HG03064 (cell line): Measurements from ENCODE around the gene LCN9.

Source experiments
- ATAC-seq: cut with Tn5 transposase; IDR thresholded peaks from one replicate; pipeline ENCODE4 v1.9.1; 2021; ENCODE audit warnings: low read depth; ENCODE audit not compliant: unreplicated experiment

LCN9 gene

DNA sequence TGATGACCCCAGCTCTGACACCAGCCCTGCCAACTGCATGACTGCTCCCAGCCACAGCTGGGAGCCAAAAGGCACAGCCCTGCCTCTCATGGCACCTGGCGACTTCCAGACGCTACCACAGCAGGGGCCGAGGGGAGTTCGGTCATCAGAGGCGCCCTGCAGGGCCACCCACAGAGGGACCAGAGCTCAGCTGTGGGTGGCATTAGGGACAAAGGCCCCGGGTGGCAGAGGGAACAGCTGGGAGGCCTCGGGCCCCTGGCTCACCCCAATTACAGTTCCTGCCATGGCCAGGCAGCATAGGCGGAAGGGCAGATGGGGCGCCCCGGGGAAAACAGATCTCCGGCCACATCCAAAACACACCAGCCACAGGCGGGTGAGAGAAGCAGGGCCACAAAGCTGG is 32.5 kb downstream of the LCN9 start:
- no peak for ATAC-seq

DNA sequence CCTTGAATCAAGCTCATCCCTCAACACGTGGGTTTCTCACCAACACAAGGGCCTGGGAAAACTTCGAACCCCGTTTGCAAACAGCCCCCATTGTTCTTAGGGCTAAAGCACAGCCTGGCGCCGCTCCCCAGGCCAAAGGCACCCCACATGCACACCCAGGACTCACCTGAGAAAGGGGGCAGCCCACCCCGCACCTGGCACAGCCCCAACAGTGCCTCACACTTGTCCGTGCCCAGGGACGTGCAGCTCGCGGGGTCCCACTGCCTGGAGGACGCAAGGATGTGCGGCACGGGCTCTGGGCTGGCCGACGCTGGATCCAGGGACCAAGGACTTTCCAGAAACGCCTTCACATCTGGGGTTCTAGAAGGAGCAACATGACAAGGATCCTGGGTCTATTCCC is 33.3 kb downstream of the LCN9 start:
- ATAC-seq: no peak

DNA sequence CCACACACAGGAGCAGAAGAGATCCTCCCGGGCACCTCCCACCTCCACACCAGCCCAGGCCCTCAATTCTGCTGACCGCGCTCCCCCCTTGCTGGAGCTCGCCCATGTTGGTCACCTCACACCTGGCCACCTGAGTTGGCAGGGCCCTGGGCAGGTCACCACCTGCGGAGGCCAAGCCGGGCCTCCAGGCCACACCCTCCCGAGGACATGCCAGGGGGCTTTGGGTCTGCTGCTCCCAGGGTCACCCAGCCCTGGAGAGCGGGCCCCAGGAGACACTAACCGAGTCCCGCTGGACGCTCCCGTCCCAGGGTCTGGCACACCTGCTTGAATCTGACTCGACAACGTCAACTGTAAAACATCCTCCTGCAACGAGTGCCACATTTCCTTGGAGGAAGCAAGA is 34.1 kb downstream of the LCN9 start:
- ATAC-seq: no peak

GRCh38 chr9:135698236-135698635 is 35.1 kb downstream of the LCN9 start:
- ATAC-seq: no peak

GRCh38 chr9:135698767-135699166 is 35.7 kb downstream of the LCN9 start:
- no peak for ATAC-seq

GRCh38 chr9:135699440-135699839 is 36.3 kb downstream of the LCN9 start, which contains the start of gene SOHLH1:
SOHLH1 (minus strand) TSS chr9:135699481; CDS start chr9:135699467, 14 bp downstream.
- ATAC-seq: no peak

DNA sequence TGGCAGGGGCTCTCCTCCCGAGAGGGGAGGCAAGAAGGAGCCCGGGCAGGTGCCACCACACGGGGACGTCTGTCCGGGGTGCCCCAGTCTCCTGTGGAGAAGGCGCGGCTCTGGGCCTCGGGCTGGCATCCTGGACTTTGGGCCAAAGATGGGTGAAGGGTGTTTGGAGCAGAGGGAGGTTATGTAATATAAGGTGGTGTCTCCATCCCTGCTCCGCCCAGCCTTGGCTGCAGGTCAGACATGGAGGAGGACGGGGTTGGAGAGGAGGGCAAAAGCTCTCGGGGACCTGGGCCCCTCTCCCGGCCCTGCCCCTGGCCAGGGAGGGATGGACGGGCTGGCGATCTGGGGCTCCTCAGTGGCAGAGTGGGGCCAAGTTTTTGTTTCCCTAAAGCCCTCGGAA is 37.4 kb downstream of the LCN9 start:
- no peak for ATAC-seq

DNA sequence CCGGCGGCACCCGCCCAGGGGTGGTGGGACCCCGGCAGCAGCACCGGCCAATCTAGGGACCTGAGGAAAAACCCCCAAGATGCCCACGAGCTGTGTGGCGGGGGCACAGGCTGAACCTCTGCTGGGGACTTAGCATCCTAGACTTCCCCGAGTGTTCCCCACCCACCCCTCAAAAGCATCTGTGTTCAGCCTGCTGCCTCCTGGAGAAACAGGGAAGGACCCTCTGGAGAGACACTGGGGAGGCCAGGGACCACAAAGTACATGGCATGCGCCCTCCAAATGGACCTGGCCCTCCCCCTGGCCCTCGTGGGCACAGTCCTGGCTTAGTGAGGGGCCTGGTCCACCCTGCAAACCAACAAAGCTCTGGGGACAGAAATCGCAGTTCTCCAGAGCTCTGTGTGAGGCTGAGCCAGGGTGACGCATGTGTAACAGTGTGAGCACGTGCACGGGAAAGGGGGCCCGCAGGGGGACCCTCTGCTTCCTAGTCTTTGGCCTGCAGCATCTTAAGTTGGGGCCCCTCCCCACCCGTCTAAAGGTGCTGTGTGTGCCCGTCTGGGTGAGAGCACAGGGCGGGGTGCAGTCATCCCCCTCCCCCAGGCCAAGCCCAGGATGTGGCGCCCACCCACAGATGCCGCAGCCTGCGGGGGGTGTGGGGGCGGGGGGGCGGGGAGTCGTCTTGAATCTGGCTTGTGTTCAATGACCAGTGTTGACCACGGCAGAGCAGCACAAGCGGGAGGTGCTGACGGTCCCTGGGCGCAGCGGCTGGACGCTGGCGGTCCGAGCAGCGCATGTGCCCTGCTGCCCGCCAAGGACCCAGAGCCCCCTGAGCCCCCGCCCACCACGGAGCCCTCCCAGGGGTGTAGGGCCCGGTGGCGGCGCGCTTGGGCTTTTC is 38.2 kb downstream of the LCN9 start:
- ATAC-seq: no peak

DNA sequence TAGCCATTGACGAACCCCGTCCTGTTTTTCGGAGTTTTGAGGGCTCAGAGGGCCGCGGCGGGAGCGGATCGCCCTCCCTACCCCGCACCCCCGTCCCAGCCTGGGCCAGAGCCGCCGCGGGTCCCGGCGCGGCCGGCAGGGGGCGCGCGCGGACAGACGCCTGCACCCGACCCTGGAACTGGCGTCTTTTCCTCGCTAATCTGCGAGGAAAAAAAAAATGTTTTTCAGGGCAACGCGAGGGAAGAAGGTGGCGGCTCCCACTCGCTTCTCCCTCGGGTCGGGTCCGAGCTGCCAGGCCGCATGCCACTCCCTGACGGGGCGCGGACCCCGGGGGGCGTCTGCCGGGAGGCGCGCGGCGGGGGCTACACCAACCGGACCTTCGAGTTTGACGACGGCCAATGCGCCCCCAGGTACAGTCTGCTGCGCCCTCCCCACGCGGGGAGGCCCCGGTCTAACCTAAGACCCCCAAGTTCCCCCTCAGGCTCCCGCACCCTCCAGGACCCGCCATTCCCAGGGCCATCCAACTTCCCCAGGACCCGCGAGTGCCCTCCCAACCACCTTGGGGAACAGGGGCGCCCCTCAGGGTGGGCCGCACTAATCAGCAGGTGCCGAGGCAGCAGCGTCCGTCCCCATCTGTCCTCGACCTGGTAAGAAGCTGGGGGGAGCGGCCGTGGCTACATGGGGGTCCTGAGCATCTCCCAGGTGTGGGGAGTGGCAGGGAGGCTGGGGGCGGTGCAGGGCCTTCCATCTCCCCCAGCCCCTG is 39.0 kb downstream of the LCN9 start, which contains the start of gene KCNT1:
Gene KCNT1 (plus strand): TSS at position 227 of the 763 bp plus-strand sequence. CDS start 74 bp downstream, at position 301.
- no peak for ATAC-seq

GRCh38 chr9:135703726-135704125 is 40.6 kb downstream of the LCN9 start:
- ATAC-seq: no peak

DNA sequence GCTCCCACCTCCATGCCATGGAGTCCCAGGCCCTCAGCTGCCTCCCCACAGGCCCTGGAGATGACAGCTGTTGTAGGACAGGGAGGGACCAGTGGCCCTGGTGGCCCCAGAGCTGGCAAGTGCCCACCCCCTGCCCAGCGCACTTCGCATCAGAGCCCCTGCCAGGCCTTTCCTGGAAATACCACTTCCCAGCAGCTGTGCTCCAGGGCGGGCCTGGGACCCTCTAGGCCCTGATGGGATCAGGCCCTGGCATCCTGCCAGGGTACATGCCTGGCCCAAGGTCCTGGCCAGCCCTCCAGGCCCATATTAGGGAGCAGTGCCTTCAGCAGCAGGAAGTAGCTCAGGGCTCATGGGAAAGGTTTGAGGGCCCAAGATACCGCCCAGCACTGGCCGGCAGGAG is 41.4 kb downstream of the LCN9 start:
- no peak for ATAC-seq

GRCh38 chr9:135705376-135705775 is 42.3 kb downstream of the LCN9 start:
- no peak for ATAC-seq

DNA sequence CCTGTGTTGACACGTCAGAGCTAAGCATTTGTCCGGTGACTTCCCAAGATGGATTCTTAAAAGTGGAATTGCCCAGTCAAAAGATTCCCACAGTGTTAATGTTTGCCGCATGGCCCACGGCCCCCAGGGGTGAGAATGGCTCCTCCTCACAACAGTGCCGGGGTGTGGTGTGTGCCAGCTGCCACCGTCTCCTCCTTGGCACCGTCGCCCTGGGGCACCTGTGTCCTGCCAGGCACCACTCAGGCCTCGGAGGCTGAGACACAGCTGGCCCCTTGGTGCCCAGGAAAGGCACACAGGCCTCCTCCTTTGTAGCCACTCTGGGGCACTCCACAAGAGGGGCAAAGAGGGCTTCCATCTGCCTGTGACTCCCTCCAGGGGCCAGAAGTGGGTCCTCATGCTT is 43.2 kb downstream of the LCN9 start:
- ATAC-seq: no peak

DNA sequence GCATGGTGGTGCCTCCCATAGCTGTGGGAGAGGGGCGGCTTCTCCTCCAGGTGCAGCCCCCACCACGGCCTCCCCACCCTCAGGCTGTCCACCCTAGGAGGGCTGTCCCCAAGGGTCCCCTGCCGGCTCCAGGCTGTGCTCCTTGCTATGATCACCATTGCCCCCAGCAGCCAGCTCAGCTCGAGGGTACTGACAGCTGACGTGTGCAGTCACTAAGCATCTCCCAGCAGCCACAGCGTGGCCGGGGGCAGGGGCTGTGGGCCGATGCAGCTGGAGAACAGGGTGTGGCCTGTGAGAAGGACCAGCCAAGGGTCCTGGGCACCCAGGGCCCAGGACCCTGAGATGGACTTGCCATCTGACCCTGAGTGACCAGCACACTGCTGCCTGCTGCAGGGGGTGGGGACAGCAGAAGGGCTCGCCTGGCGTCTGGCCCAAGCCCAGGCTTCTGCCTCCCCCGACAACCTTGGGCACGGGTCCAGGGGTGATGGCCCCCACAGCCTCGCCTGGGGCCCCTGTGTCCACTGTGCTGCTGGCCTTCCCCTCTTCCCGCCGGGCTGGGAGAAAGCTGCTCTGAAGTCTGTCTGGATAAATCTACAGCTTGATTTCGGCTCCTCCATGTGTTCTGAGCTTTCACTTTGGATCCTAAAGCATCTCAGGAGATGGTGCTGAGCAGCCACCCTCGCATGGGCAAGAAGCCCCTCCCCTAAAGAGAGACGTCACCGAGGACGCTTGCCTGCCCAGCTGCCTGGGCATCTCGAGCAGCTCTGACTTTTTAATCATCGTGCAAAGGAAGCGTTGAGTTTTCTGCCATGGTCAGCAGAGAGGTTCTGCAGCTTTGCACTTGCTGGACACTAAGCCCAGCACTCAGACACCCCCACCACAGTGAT is 44.4 kb downstream of the LCN9 start:
- ATAC-seq: no peak

GRCh38 chr9:135708164-135708563 is 45.1 kb downstream of the LCN9 start:
- no peak for ATAC-seq

DNA sequence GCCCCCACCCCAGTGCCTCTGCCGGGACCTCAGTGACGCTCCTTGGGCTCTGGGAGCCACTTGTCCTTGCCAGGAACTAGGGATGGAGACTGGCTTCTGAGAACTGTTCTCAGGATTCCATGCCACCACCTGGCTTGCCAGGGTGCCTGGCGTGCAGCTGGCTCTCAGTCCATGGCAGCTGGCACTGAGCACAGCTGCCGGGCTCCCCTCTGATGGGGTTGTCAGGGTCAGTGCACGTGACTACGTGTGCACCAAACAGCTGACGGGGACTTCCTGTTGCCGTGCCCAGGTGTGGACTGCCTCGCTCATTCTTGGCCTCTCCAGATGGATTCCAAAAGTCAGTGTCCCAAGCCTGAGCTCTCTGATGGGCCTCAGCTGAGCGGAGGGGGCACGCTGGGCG is 48.3 kb downstream of the LCN9 start:
- no peak for ATAC-seq

- ATAC-seq: no peak
Measured at GRCh38 chr9:135711881-135712280, 48.8 kb downstream of the LCN9 start.

GRCh38 chr9:135712613-135713295 is 49.6 kb downstream of the LCN9 start:
- no peak for ATAC-seq

GRCh38 chr9:135714242-135715055 is 51.3 kb downstream of the LCN9 start:
- no peak for ATAC-seq
